Ascending aorta (tissue), 2 donors: Measurements from ENCODE around the gene MVB12A. TPM values are rescaled to one million over a fixed set of nuclear protein-coding genes. Genes with fewer than 3 reads are reported as not detected.

Experiments
- DNase-seq, 2 donors: peaks; one replicate each; pipeline ENCODE4 v3.0.0-alpha.2; 2019; ENCODE audit warnings: low spot score in 2 of 2
- H3K27ac ChIP-seq, 2 donors: fragments of 200-600 bp; sonication (generic); one replicate each; pipeline ENCODE4 v1.5.1; 2016 to 2017; ENCODE audit warnings: mild to moderate bottlenecking in 1 of 2
- H3K27me3 ChIP-seq: fragments of 200-600 bp; sonication (generic); one replicate; pipeline ENCODE4 v1.5.1; 2017
- H3K36me3 ChIP-seq, 2 donors: fragments of 200-600 bp; sonication (generic); one replicate each; pipeline ENCODE4 v1.5.1; 2016
- H3K4me1 ChIP-seq, 2 donors: fragments of 200-600 bp; sonication (generic); one replicate each; pipeline ENCODE4 v1.5.1; 2016 to 2017; ENCODE audit warnings: mild to moderate bottlenecking in 1 of 2
- H3K4me3 ChIP-seq, 2 donors: fragments of 200-600 bp; sonication (generic); one replicate each; pipeline ENCODE4 v1.5.1; 2016 to 2017; ENCODE audit warnings: mild to moderate bottlenecking in 1 of 2
- H3K9me3 ChIP-seq, 2 donors: fragments of 200-600 bp; sonication (generic); one replicate each; pipeline ENCODE4 v1.5.1; 2016
- intact Hi-C: fragments of 100-400 bp; cut with DNase I; formaldehyde crosslinking; loops from one replicate; pipeline ENCODE4 v1.15.1; 2023
- total RNA-seq: library from RNA; depleted of rRNA; stranded (reverse); fragments of >200 nt; gene quantifications from one replicate; pipeline ENCODE4 v1.1.0, GENCODE V29; 2016
- TF ChIP-seq, protein P1 (sequence below), 3 experiments: fragments of 200-600 bp in 2 of 3; fragments of 450-650 bp in 1 of 3; sonication (generic) in 2 of 3; IDR thresholded peaks; one replicate each; pipeline ENCODE4 v1.5.1; 2016 to 2019; ENCODE audit warnings: antibody characterized with exemption in 3 of 3, mild to moderate bottlenecking in 1 of 3, moderate library complexity in 1 of 3

MVB12A gene
- total RNA-seq, 1 donor from 2014 or later = 49.6 TPM

DNA sequence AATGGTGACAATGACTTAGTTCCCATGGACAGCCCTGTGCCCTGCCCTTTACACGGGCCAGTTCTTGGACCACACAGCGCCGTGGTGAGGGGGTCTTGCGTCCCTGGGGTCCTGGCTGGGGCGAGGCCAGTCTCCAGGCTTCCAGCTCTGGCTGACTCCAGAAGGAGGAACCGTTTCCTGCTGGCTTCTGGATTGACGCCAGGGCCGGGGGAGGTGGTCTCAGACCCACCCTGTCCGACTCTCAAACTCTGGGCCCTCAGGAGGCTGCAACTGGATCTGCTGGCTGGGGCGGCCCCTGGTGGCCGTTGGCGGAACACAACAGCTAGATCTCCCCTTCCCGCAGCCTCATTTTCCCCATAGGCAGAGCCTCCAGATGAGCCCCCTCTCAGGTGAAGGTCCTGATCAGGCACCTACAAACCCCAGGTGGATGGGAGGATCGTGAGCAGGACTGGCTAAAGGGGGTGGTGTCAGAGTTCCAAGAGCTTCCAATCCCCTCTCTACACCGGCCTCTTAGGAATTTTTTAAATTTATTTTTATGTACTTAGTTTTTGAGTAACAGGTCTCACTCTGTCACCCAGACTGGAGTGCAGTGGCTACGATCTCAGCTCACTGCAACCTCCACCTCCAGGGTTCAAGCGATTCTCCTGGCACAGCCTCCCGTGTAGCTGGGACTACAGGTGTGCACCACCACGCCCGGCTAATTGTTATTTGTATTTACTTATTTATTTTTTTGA, 33.8 kb upstream of the MVB12A start:
- peaks cover 0 to 3% of the 10 kb centered on the region in 2 donors for H3K9me3 ChIP-seq
- peak in 1 of 2 donors; percentile 79 for DNase-seq
- peaks cover 2 to 13% of the 10 kb centered on the region in 2 donors for H3K4me1 ChIP-seq
- H3K4me3 ChIP-seq = no peak overlapping the region
- H3K27ac ChIP-seq = no peak overlapping the region
- intact Hi-C loops = loop anchor here (1.0 kb wide), 1 partner anchor 40 kb away; no protein-coding TSS in a partner anchor
- H3K27me3 ChIP-seq = no peaks in the 10 kb centered on the region
- TF ChIP-seq, protein P1, sequence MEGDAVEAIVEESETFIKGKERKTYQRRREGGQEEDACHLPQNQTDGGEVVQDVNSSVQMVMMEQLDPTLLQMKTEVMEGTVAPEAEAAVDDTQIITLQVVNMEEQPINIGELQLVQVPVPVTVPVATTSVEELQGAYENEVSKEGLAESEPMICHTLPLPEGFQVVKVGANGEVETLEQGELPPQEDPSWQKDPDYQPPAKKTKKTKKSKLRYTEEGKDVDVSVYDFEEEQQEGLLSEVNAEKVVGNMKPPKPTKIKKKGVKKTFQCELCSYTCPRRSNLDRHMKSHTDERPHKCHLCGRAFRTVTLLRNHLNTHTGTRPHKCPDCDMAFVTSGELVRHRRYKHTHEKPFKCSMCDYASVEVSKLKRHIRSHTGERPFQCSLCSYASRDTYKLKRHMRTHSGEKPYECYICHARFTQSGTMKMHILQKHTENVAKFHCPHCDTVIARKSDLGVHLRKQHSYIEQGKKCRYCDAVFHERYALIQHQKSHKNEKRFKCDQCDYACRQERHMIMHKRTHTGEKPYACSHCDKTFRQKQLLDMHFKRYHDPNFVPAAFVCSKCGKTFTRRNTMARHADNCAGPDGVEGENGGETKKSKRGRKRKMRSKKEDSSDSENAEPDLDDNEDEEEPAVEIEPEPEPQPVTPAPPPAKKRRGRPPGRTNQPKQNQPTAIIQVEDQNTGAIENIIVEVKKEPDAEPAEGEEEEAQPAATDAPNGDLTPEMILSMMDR (IDR thresholded peaks at IDR 0.05) = peak; percentile 93 to 95 (median 95)
- H3K36me3 ChIP-seq = no peaks in the 10 kb centered on the region

DNA sequence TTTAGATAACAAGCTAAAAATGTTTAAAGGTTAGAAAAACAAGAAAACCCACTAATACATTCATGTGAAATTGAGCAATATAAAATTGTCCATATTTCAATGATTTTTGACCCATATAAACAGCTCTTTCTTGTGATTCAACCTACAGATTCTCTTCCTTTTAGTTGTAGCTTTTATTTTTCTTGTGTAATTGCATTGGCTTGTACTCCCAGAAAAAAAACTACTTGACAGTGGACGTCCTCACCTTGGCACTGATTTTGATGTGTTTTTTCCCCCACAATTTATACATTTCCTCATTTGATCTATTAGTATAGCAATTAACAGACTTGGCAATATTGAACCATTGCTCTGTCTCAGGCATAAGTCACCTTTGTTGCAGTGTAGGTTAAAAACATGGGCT, 30.6 kb upstream of the MVB12A start:
- no peaks in the 10 kb centered on the region for H3K36me3 ChIP-seq
- H3K9me3 ChIP-seq = peaks cover 0 to 3% of the 10 kb centered on the region in 2 donors
- TF ChIP-seq, protein P1 (IDR thresholded peaks at IDR 0.05) = no peak
- no peak overlapping the region for H3K27ac ChIP-seq
- no peak overlapping the region for H3K4me3 ChIP-seq
- intact Hi-C loops = no loop called here
- DNase-seq = no peak
- H3K27me3 ChIP-seq = no peaks in the 10 kb centered on the region
- H3K4me1 ChIP-seq = peaks cover 4 to 6% of the 10 kb centered on the region in 2 donors

DNA sequence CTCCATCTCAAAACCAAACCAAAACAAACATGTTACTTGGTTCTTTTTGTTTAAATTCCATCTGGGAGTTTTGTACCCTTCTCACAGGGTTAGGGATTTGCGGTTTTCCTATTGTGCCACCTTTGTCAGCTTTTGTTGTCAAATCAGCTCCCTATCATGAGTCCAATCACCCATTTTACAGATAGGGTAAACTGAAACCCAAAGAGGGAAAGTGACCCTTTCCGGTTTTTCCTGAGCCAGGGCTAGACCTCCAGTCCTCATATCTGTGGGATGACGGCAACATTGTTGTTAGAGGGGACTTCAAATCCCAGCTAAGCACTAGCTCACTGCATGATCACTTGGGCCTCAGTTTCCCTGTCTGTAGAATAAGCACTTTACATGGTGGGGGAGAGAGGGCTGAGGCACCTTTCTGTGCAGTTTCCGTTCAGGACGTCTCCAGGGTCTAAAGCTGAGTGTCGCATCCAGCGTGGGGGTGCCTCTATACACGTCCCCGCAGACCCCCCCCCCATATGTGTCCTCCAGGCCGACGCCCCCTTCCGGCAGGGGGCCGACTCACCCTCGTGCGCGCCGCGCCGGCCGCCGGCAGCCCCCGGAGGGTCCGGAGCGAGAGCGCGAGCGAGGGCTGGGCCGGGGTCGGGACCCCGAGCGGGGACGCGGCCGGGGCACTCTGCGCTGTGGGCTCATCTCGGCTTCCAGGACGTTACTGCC, 29.7 kb upstream of the MVB12A start:
- intact Hi-C loops = loop anchor here (2.0 kb wide), 3 partner anchors 53 to 97 kb away; partner anchors contain the start of gene GTPBP3
- H3K4me1 ChIP-seq = peaks cover 4 to 6% of the 10 kb centered on the region in 2 donors
- H3K9me3 ChIP-seq = peaks cover 0 to 3% of the 10 kb centered on the region in 2 donors
- peak overlapping the region; percentile 45 to 71 for H3K4me3 ChIP-seq
- no peaks in the 10 kb centered on the region for H3K36me3 ChIP-seq
- H3K27ac ChIP-seq = peak overlapping the region in 1 of 2 donors; percentile 32
- DNase-seq = no peak
- H3K27me3 ChIP-seq = no peaks in the 10 kb centered on the region
- TF ChIP-seq, protein P1 (IDR thresholded peaks at IDR 0.05) = peak in 2 of 3 experiments; percentile 3 to 11

DNA sequence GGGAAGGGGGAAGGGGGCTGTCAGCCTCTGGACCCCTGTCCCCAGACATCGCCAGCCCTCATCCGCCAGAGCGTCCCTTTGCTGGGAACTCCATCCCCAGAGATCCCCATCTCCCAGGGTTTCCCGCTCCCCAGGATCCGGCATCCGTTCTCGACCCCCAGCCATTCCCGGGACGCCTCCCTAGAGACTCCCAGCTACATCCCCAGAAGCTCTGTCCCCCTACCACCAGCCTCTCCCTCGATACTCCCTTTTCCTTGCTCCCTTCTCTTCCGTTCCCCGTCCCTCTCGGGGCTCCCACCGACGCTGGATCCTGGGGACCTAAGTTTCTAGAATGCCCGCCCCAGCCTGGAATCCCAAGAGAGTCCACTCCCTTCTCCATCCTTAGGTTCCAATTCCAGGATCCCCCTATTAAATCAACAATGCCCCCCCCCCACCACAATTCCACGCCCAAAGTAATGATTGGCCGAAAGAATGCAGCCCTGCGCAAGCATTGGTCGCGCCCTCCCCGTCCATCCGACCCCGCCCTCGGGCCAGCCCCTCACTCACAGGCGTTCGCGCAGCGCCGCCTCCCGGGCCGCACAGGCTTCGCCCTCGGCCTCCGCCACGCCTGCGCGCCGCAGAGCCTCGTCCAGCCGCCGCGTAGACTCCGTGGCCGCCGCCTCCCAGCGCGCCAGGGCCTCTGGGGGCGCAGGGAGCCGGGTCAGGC, 29.0 kb upstream of the MVB12A start:
- peak; percentile 67 to 96 for DNase-seq
- Histone ChIP-seq H3K27ac (peak overlapping the region in 1 of 2 donors; percentile 32), H3K4me1 (peaks cover 4 to 6% of the 10 kb centered on the region in 2 donors), H3K4me3 (peak overlapping the region; percentile 45 to 71), H3K27me3 (no peaks in the 10 kb centered on the region), H3K36me3 (no peaks in the 10 kb centered on the region), H3K9me3 (peaks cover 0 to 3% of the 10 kb centered on the region in 2 donors)
- TF ChIP-seq, protein P1 (IDR thresholded peaks at IDR 0.05) = peak; percentile 68 to 96 (median 80)
- intact Hi-C loops = loop anchor here (1.0 to 2.0 kb wide), 5 partner anchors 28 to 98 kb away; partner anchors contain the start of gene GTPBP3
